HG03095 (cell line): ENCODE measurements around the gene MEGF8.
"Not testable (repeated sequence)": the region's sequence is repeated elsewhere in the genome, so short reads cannot be mapped to it uniquely, and the experiment has no call there.

Experiments used
- ATAC-seq: cut with Tn5 transposase; IDR thresholded peaks from one replicate; pipeline ENCODE4 v1.9.1; 2021; ENCODE audit warnings: moderate library complexity; ENCODE audit not compliant: unreplicated experiment

Gene MEGF8

DNA sequence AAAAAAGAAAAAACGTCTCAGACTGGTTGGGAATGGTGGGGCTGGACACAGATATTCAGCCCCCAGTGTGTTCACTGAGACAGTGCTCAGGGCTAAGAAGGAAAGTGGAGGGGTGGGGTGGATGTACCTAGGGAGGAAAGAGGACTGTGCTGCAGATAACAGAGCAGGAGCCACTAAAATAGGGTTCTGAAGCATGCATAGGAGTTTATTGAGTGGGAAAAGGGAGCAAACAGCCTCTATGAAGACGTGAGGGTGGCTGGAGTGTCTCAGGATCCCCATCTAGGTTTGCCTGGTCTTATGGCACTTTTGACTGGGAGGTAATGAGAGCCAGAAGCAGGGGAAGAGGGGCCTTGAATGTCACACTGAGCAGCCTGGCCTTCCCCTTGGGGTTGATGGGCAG lies 3.4 kb downstream of the MEGF8 start:
- no peak for ATAC-seq

DNA sequence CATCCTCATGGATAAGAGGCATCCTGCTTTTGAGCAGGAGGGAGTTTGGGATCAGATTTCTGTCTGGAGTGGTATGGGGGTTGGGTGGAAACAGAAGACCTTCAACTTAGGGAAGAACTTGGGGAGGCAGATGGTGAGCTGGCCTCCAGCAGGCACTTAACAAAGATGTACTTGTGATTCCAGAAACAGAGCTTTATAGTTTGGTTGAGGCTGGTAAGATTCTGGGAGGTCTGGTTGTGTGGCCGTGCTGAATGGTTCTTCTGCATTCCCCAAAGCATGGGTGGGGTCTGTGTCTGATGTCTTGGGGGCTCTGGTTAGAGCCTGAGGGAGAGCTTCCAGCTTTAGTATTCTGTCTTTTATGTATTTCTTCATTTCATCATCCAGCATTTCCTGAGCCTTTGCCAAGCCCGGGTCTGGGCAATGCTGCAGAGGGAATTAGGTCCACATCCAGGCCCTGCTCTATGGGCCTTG lies 4.8 kb downstream of the MEGF8 start:
- ATAC-seq, result no peak

DNA sequence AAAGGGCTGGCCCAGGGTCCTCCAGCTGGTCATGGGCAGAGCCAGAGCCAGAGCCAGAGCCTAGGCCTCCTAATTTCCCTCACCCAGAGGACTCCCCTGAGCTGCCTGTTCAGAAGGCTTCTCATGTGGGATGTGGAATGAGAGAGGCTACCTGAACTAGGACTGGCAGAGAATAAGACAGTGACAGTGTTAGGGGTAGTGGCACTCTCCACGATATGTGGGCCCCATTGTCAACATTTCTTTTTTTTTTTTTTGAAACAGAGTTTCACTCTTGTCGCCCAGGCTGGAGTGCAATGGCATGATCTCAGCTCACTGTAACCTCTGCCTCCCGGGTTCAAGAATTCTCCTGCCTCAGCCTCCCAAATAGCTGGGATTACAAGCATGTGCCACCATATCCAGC lies 5.9 kb downstream of the MEGF8 start:
- not testable (repeated sequence) for ATAC-seq

DNA sequence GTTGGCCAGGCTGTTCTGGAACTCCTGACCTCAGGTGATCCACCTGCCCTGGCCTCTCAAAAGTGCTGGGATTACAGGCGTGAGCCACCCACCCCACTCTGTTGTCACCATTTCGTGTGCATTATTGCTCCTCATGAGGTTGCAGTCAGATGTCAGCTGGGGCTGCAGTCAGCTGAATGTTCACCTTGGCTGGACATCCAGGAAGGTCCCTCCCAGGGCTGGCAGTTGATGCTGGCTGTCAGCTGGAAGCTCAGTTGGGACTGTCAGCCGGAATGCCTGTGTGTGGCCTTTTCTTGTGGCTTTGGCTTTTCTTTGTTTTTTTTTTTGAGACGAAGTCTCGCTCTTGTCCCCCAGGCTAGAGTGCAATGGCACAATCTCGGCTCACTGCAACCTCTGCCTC lies 6.6 kb downstream of the MEGF8 start:
- ATAC-seq, result no peak

DNA sequence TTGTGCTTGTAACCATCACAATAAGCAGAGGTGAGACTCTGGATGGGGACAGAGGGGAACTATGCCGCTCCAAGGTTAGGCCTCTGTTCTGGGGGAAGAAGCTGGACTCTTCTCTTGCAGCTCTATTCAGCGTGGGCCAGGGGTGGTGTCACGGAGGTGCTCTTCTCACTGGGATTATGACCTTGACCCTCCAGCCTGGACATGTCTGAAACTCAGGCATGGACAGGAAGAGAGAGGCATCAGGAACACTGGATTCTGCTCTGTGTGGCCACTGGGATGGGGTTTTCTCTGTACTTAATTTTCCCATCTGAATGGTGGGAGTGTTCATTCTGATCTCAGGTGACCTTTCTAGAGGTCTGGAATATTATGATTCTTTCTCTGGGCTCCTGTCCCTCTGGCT lies 7.6 kb downstream of the MEGF8 start:
- ATAC-seq, result no peak

DNA sequence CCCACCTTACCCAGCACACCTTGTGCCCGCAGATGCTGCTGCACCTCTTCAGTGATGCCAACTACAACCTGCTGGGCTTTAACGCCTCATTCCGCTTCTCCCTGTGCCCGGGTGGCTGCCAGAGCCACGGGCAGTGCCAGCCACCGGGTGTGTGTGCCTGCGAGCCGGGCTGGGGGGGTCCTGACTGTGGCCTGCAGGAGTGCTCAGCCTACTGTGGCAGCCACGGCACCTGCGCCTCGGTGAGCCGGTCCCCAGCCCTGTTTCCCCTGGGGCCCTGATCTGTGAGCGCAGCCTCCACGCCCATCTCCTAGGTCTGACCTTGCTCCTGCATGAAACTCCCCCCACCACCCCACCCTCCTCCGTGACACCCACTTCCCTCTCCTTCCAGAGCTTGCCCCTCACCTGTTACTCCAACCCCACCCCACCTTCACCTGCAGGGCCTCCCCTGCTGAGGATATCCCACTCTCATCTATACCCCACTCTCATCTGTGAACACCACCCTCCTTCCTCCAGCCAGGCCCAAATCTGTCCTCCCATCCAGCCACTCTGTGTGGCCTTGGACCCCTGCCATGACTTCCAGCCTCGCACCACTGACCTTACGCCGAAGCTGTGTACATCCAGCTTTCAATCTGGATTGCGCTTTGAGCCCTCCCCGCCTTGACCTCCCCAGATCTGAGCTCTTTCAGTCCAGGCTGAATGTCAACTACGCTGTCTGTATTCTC lies 8.7 kb downstream of the MEGF8 start:
- no peak for ATAC-seq

DNA sequence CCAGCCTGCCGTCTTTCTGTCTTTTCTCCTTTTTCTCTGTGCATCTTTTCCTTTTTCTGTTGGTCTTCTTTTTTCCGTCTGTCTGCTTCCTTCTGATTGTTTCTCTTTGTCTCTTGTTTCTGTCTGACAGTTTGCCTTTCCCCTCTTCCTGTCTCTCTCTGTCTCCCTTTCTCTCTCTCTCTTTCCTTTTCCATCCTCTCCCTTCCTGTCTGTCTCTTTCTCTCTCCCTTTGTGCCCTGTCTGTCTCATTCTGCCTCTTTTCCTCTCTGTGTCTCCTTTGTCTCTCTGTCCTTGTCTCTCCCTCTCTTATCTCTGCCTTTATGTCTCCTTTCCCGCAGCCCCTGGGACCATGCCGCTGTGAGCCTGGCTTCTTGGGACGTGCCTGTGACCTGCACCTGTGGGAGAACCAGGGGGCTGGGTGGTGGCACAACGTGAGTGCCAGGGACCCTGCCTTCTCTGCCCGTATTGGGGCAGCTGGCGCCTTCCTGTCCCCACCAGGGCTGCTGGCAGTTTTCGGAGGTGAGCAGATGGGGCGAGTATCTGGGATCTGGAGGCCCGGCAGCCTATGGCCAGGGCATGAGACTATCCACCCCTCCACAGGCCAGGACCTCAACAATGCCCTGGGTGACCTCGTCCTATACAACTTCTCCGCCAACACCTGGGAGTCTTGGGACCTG lies 9.4 kb downstream of the MEGF8 start:
- no peak for ATAC-seq

DNA sequence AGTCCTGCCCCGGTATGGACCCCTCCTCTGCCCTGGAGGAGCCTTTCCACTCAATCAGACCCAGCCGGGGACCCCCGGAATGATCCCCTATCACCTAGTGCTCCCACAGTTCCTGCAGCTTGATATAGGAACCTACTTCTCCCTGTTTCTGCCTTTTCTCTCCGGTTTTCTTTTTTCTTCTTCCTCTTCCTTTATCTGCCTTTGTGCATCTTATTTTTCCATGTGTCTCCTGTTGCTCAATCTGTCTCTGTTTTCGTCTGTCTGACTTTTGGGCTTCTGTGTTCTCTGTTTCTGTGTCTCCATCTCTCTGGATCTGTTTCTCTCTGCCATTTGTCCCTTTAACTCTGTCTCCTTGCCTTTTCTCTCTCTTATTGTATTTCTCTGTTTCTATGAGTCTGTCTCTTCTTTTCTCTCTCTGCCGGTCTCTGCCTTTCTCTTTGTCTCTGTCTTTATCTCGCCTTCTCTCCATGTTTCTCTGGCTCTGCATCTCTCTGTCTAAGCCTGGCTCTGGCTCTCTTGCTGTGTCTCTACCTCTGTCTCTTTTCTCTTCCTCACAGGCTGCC lies 10.0 kb downstream of the MEGF8 start:
- no peak for ATAC-seq

DNA sequence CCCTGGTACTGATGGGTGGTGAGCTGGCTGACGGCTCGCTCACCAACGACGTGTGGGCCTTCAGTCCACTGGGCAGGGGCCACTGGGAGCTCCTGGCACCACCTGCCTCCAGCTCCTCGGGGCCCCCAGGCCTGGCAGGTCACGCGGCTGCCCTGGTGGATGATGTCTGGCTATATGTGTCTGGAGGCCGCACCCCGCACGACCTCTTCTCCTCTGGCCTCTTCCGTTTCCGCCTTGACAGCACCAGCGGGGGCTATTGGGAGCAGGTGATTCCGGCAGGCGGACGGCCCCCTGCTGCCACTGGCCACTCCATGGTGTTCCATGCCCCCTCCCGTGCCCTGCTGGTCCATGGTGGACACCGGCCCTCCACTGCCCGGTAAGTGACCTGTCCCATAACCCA lies 10.5 kb downstream of the MEGF8 start:
- no peak for ATAC-seq

DNA sequence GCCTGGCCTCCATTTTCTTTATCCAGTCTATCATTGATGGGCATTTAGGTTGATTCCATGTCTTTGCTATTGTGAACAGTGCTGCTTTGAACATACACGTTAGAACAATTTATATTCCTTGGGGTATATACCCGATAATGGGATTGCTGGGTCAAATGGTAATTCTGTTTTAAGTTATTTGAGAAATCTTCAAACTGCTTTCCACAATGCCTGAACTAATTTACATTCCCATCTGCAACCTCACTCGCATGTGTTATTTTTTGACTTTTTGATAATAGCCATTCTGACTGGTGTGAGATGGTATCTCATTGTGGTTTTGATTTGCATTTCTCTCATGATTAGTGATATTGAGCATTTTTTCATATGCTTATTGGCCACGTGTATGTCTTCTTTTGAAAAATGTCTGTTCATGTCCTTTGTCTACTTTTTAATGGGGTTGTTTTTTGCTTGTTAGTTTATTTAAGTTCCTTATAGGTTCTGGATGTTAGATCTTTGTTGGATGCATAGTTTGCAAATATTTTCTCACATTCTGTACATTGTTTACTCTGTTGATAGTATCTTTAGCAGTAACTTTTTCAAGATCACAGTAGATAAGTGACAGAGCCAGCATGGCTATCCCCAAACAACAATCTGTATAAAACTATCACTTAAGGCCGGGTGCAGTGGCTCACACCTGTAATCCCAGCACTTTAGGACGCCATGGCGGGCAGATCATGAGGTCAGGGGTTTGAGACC lies 13.9 kb downstream of the MEGF8 start:
- ATAC-seq, result not testable (repeated sequence)

DNA sequence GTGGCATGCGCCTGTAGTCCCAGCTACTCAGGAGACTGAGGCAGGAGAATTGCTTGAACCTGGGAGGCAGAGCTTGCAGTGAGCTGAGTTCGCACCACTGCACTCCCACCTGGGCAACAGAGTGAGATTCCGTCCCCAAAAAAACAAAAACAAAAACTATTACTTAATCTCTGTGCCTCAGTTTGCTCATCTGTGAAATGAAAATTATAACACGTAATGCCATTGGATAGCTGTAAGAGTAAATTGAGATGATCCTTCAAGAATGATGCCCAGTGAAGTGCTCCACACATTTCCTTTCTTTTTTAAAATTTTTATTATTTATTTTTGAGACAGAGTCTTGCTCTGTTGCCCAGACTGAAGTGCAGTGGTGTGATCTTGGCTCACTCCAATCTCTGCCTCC lies 14.5 kb downstream of the MEGF8 start:
- ATAC-seq, result not testable (repeated sequence)

DNA sequence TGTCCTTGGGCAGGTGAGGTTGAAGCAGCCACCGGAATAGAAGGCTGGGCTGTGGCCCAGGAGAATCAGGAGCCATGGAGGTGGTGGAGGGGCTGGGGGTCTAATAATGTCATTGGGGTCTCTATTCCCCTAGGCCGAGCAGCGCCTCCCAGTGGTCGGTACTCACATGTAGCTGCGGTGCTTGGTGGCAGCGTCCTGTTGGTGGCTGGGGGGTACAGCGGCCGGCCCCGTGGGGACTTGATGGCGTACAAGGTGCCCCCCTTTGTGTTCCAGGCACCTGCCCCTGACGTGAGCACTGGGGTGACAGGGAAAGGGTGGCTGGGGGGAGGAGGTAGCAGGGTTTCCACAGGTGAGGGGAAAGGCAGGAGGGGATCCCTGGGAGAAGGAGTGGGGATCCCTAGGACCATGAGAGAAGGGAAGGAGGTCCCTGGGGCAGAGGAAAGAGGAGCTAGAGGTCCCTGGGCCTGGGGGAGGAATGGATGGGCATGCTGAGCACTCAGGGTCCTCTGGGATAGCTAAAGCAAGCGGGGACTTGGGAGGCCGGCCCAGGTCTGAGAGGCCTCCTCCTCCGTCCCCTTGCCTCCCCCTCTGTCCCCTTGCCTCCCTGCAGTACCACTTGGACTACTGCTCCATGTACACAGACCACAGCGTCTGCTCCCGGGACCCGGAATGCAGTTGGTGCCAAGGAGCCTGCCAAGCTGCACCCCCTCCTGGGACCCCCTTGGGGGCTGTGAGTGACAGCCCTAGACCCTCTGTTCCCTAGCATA lies 18.1 kb downstream of the MEGF8 start:
- ATAC-seq, result no peak

DNA sequence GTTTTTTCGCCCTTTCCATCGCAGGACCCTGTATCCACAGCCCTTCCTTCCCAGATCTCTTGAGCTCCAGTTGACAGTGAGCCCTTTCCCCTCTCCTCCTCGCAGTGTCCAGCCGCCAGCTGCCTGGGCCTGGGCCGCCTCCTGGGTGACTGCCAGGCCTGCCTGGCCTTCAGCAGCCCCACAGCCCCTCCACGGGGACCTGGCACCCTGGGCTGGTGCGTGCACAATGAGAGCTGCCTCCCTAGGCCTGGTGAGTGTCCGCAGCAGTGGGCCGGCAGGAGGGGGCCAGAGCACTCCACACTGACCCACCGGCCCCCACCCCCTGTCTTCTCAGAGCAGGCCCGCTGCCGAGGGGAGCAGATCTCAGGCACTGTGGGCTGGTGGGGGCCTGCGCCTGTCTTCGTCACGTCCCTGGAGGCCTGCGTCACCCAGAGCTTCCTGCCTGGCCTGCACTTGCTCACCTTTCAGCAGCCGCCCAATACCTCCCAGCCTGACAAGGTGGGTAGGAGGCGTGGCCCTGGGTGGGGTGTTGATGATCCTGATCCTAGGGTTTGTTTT lies 19.0 kb downstream of the MEGF8 start:
- no peak for ATAC-seq

DNA sequence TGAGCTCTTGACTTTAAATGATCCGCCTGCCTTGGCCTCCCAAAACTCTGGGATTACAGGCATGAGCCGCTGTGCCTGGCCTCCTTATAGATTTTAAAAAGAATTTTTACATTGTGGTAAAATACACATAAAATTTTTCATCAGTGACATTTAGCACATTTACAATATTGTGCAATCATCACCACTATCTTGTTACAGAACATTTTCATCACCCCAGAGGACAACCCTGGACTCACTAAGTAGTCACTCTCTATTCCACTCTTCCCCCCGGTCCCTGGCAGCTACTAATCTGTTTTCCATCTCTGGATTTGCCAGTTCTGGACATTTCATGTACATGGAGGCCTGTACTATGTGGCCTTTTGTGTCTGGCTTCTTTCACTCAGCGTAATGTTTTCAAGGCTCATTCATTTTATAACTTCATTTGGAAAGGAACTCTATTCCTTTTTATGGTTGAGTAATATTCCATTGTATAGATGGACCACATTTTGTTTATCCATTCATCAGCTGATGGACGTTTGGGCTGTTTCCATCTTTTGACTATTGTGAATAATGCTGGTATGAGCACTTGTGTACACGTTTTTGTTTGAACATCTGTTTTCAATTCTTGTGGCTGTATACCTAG lies 19.9 kb downstream of the MEGF8 start:
- no peak for ATAC-seq

DNA sequence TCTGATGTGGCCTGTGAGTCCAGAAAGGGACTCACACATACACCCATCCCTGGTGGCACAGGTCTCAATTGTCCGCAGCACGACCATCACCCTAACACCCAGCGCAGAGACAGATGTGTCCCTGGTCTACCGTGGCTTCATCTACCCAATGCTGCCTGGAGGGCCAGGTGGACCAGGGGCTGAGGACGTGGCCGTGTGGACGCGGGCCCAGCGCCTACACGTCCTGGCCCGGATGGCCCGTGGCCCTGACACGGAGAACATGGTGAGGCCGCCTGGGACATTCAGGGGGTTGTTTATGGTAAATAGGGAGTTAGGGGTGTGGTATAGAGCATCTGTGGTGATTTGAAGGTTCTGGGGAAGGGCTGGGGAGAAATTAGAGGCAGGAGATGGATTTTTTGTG lies 22.8 kb downstream of the MEGF8 start:
- no peak for ATAC-seq

DNA sequence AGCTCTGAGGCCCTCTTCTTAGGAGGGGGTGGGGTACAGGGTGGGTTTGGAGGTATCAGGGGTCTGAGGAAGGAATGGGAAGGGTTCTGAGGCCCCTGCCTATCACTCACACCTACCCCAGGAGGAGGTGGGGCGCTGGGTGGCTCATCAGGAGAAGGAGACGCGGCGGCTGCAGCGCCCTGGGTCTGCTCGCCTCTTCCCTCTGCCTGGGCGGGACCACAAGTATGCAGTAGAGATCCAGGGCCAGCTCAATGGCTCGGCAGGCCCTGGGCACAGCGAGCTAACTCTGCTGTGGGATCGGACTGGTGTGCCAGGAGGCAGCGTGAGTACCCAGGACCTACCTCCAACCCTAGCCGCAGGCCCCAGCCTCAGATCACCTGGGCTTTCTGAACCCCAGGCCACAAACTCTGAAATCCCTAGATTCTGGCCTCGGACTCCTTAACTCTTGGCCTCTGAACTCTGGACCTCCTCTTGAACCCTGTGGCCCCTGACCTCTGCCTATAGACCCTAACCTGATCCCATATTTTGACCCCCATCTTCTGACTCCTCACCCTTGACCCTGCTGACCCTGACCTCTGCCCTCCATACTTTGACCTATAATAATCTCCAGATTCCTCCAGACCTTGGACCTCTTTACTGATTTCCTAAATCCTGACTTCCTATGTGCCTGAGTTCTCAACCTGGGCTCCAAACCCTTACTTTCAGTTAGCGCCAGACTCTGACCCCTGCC lies 24.1 kb downstream of the MEGF8 start:
- ATAC-seq, result no peak

DNA sequence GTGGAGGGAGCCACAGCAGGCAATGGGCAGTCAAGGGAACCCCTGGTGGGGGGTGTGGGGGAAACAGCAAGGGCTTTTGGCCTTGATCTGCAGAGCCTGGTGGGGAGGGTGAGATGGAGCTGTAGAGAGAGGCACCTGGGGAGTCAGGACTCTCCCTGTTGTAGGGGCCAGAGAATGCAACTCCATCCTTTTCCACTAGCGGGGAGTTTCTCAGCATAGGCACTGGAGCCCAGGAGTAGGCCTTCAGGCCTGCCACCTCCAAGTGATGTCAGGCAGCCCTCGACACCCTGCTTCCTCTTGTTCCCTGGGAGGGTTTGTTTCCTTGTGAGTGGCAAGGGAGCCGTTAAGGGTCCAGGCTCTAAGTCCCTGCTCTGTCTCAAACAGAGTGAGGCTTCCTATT lies 25.0 kb downstream of the MEGF8 start:
- ATAC-seq, result no peak

DNA sequence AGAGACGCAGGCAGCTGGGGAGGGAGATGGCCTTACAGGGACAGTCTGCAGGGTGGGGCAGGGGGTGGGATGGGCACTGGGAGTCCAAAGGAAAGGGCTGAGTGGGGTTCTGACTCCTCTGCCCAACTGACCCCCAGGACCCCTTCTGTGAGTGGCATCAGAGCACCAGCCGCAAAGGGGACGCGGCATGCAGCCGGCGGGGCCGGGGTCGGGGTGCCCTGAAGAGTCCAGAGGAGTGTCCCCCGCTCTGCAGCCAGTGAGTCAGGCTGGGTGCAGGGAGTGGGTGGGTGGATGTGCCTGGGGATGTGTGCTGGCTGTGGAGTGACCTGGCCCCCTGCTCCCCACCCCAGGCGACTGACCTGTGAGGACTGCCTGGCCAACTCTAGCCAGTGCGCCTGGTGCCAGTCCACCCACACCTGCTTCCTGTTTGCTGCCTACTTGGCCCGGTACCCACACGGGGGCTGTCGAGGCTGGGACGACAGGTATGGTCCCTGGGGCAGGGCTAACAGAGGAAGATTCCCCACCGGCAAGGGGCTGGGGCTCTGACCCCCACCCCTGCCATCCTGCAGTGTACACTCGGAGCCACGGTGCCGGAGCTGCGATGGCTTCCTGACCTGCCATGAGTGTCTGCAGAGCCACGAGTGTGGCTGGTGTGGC lies 25.8 kb downstream of the MEGF8 start:
- ATAC-seq, result no peak
